CD8-positive, alpha-beta memory T cell (primary cell): ENCODE measurements around the gene ZNF516. TPM values are rescaled to one million over a fixed set of nuclear protein-coding genes. Genes with fewer than 3 reads are reported as not detected.

Source experiments
- CTCF ChIA-PET: fragments of 350-600 bp; sonication (Branson Sonifier 250); formaldehyde crosslinking; loops from one replicate; lab custom pipeline; 2021; ENCODE audit warnings: antibody characterized with exemption; lab: Charles Lee
- POLR2A ChIA-PET: fragments of 350-600 bp; sonication (Branson Sonifier 250); formaldehyde crosslinking; loops from one replicate; lab custom pipeline; 2021; ENCODE audit warnings: antibody characterized with exemption; lab: Charles Lee
- DNase-seq, 5 donors: peaks; one replicate each; pipeline versions ENCODE4 v3.0.0 to v3.0.0-alpha.2; 2020 to 2022; ENCODE audit warnings: mixed read lengths in 1 of 5
- H3K27ac ChIP-seq: one replicate; pipeline ENCODE4 v1.7.0; 2013; ENCODE audit warnings: low read depth, mild to moderate bottlenecking, low read length, moderate library complexity
- H3K27me3 ChIP-seq: 2 replicates; pipeline ENCODE4 v1.7.0; 2013; ENCODE audit warnings: low read length, mild to moderate bottlenecking; ENCODE audit not compliant: insufficient read depth, poor library complexity, severe bottlenecking
- H3K36me3 ChIP-seq: 2 replicates; pipeline ENCODE4 v1.7.0; 2013; ENCODE audit warnings: mild to moderate bottlenecking, low read length, moderate library complexity; ENCODE audit not compliant: insufficient read depth
- H3K4me1 ChIP-seq: 2 replicates; pipeline ENCODE4 v1.7.0; 2013; ENCODE audit warnings: mild to moderate bottlenecking, low read length, moderate library complexity; ENCODE audit not compliant: insufficient read depth
- H3K4me3 ChIP-seq: 2 replicates; pipeline ENCODE4 v1.7.0; 2013; ENCODE audit warnings: mild to moderate bottlenecking, low read length
- H3K9me3 ChIP-seq: 2 replicates; pipeline ENCODE4 v1.7.0; 2013; ENCODE audit warnings: mild to moderate bottlenecking, low read length
- H3K27ac Mint-ChIP-seq, 8 donors: one replicate each; pipeline ENCODE4 v1.8.0; 2020 to 2021; ENCODE audit warnings: mixed read lengths in 8 of 8, mild to moderate bottlenecking in 6 of 8, inconsistent platforms in 3 of 8, moderate library complexity in 3 of 8
- H3K27me3 Mint-ChIP-seq, 2 donors: one replicate each; pipeline ENCODE4 v1.8.0; 2020 to 2021; ENCODE audit warnings: mixed read lengths in 2 of 2, mild to moderate bottlenecking in 1 of 2, moderate library complexity in 1 of 2
- H3K36me3 Mint-ChIP-seq, 3 donors: one replicate each; pipeline ENCODE4 v1.8.0; 2020 to 2021; ENCODE audit warnings: mixed read lengths in 3 of 3, inconsistent platforms in 1 of 3, mild to moderate bottlenecking in 1 of 3
- H3K4me1 Mint-ChIP-seq, 3 donors: one replicate each; pipeline ENCODE4 v1.8.0; 2020 to 2021; ENCODE audit warnings: mixed read lengths in 3 of 3, inconsistent platforms in 1 of 3, mild to moderate bottlenecking in 1 of 3
- H3K4me3 Mint-ChIP-seq, 7 donors: one replicate each; pipeline ENCODE4 v1.8.0; 2020 to 2021; ENCODE audit warnings: mixed read lengths in 7 of 7, mild to moderate bottlenecking in 6 of 7, moderate library complexity in 4 of 7, inconsistent platforms in 2 of 7
- H3K9me3 Mint-ChIP-seq, 5 donors: one replicate each; pipeline ENCODE4 v1.8.0; 2020 to 2022; ENCODE audit warnings: mixed read lengths in 5 of 5, mild to moderate bottlenecking in 3 of 5, moderate library complexity in 2 of 5, inconsistent platforms in 1 of 5
- polyA plus RNA-seq: library from polyadenylated mRNA; unstranded; fragments of 300-500 nt; fragmentation: Illumina TruSeq; gene quantifications from one replicate; pipeline ENCODE4 v1.2.3, GENCODE V29; 2021
- total RNA-seq, 2 experiments: library from RNA; stranded (reverse); gene quantifications; one replicate each; pipeline ENCODE4 v1.2.3, GENCODE V29; 2021

ZNF516 gene
- total and polyA plus RNA-seq, 3 experiments from 2014 or later = 1.3 to 1.9 (median 1.6) TPM

GRCh38 chr18:76348267-76349066 lies 146.6 kb downstream of the ZNF516 start:
- ChIA-PET POLR2A (no interaction called here), CTCF (interaction anchor here (1.5 kb wide), 1 partner anchor 1702 kb away, joined by 3 read pairs; no protein-coding TSS in a partner anchor)
- Histone ChIP-seq H3K27me3 (no peaks in the 10 kb centered on the region), H3K36me3 (no peaks in the 10 kb centered on the region), H3K4me3 (no peak overlapping the region), H3K4me1 (peaks cover 7% of the 10 kb centered on the region), H3K9me3 (no peaks in the 10 kb centered on the region), H3K27ac (no peak overlapping the region)
- Mint-ChIP-seq H3K4me1 (peaks cover 3 to 6% (median 5%) of the 10 kb centered on the region in 3 donors), H3K27ac (no peak overlapping the region), H3K36me3 (no peaks in the 10 kb centered on the region), H3K9me3 (no peaks in the 10 kb centered on the region), H3K27me3 (peaks cover 3 to 8% of the 10 kb centered on the region in 2 donors), H3K4me3 (no peak overlapping the region)
- no peak for DNase-seq

DNA sequence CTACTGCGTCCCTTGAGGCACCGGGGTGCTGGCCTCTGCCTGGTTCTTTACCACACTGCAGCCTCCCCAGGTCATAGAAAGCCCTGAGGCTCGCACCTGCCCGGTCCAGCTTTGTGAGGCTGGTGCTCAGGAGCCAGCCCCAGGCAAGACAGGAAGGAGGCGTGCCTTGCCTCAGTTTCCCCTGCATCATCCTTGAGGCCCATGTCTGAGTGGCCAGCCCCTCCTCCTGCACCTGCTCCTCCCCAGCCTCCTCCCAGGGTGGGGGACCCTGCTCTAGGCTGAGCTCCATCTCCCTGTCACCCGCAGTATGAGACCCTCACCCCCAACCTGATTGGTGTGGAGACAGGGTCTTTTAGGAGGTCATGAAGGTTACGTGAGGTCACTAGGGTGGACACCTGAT lies 147.7 kb downstream of the ZNF516 start:
- peaks cover 3 to 8% of the 10 kb centered on the region in 2 donors for H3K27me3 Mint-ChIP-seq
- CTCF ChIA-PET = no interaction called here

DNA sequence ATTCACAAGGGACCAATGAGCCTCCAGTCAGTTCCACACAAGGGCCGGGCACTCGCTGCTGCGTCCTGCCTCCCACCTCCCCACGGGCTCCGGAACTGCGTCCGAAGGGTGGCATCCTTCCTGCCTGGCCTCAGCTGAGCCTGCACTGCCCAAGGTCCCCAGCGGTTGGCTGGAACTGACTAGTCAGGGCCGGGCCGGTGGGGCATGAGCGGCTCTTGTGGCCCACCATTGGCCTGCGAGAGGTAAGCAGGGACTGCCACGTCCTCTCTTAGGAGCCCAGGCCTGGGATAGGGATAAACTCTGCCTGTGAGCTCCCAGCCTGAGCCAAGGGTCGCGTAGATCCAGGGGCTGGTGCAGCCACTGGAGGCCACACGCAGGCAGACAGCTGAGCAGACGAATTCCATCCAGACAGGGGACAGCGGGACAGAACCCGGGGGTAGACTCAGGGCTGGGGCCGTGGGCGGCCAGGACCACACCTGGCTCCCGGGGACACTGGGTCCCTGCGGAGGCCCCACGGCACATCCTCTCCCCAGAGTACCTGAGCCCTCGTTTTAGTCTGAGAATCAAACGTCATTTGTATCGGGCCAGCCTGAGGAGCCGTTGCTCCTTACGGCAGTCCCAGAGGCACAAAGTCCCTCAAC lies 148.4 kb downstream of the ZNF516 start:
- H3K36me3 ChIP-seq = no peaks in the 10 kb centered on the region
- H3K27me3 ChIP-seq = no peaks in the 10 kb centered on the region
- H3K4me1 ChIP-seq = peaks cover 7% of the 10 kb centered on the region
- Mint-ChIP-seq H3K4me1 (peaks cover 3 to 6% (median 5%) of the 10 kb centered on the region in 3 donors), H3K4me3 (no peak overlapping the region), H3K27ac (no peak overlapping the region), H3K27me3 (peaks cover 3 to 8% of the 10 kb centered on the region in 2 donors), H3K36me3 (no peaks in the 10 kb centered on the region), H3K9me3 (no peaks in the 10 kb centered on the region)
- H3K27ac ChIP-seq = no peak overlapping the region
- no peaks in the 10 kb centered on the region for H3K9me3 ChIP-seq
- no peak overlapping the region for H3K4me3 ChIP-seq
- no peak for DNase-seq
- CTCF ChIA-PET = no interaction called here
- POLR2A ChIA-PET = no interaction called here

More for the DNA sequence above, 147.7 kb downstream of the ZNF516 start:
- peaks cover 7% of the 10 kb centered on the region for H3K4me1 ChIP-seq
- H3K36me3 Mint-ChIP-seq = no peaks in the 10 kb centered on the region
- no peaks in the 10 kb centered on the region for H3K9me3 Mint-ChIP-seq
- no peak overlapping the region for H3K4me3 Mint-ChIP-seq
- POLR2A ChIA-PET = no interaction called here
- no peaks in the 10 kb centered on the region for H3K27me3 ChIP-seq
- no peak overlapping the region for H3K27ac ChIP-seq
- DNase-seq = no peak
- no peak overlapping the region for H3K4me3 ChIP-seq
- no peaks in the 10 kb centered on the region for H3K36me3 ChIP-seq
- no peaks in the 10 kb centered on the region for H3K9me3 ChIP-seq
- no peak overlapping the region for H3K27ac Mint-ChIP-seq
- H3K4me1 Mint-ChIP-seq = peaks cover 3 to 6% (median 5%) of the 10 kb centered on the region in 3 donors

- no peak overlapping the region for H3K4me3 Mint-ChIP-seq
- no peak overlapping the region for H3K27ac ChIP-seq
- peaks cover 3 to 6% (median 5%) of the 10 kb centered on the region in 3 donors for H3K4me1 Mint-ChIP-seq
- CTCF ChIA-PET = no interaction called here
- H3K27me3 Mint-ChIP-seq = peaks cover 1 to 8% of the 10 kb centered on the region in 2 donors
- no peaks in the 10 kb centered on the region for H3K9me3 ChIP-seq
- no peaks in the 10 kb centered on the region for H3K9me3 Mint-ChIP-seq
- H3K36me3 ChIP-seq = no peaks in the 10 kb centered on the region
- peaks cover 7% of the 10 kb centered on the region for H3K4me1 ChIP-seq
- POLR2A ChIA-PET = no interaction called here
- no peak overlapping the region for H3K27ac Mint-ChIP-seq
- no peaks in the 10 kb centered on the region for H3K27me3 ChIP-seq
- H3K36me3 Mint-ChIP-seq = no peaks in the 10 kb centered on the region
- no peak overlapping the region for H3K4me3 ChIP-seq
- DNase-seq = no peak
Measured at GRCh38 chr18:76345901-76346300, 149.1 kb downstream of the ZNF516 start.

GRCh38 chr18:76343938-76344569 lies 151.0 kb downstream of the ZNF516 start:
- DNase-seq = no peak
- ChIA-PET POLR2A (no interaction called here), CTCF (no interaction called here)
- Histone ChIP-seq H3K27ac (no peak overlapping the region), H3K4me1 (peaks cover 4% of the 10 kb centered on the region), H3K27me3 (no peaks in the 10 kb centered on the region), H3K4me3 (no peak overlapping the region), H3K9me3 (no peaks in the 10 kb centered on the region), H3K36me3 (no peaks in the 10 kb centered on the region)
- Mint-ChIP-seq H3K27me3 (peaks cover 3 to 5% of the 10 kb centered on the region in 2 donors), H3K4me1 (peaks cover 1 to 3% (median 2%) of the 10 kb centered on the region in 3 donors), H3K9me3 (peaks cover 0 to 6% (median 0%) of the 10 kb centered on the region in 5 donors), H3K36me3 (no peaks in the 10 kb centered on the region), H3K27ac (no peak overlapping the region), H3K4me3 (no peak overlapping the region)

GRCh38 chr18:76340410-76340809 lies 154.6 kb downstream of the ZNF516 start:
- H3K9me3 Mint-ChIP-seq = peaks cover 0 to 6% (median 0%) of the 10 kb centered on the region in 5 donors

GRCh38 chr18:76339246-76339620 lies 155.8 kb downstream of the ZNF516 start:
- no peaks in the 10 kb centered on the region for H3K36me3 Mint-ChIP-seq
- CTCF ChIA-PET = no interaction called here

More at GRCh38 chr18:76340410-76340809, 154.6 kb downstream of the ZNF516 start:
- Histone ChIP-seq H3K4me3 (no peak overlapping the region), H3K36me3 (no peaks in the 10 kb centered on the region), H3K4me1 (no peaks in the 10 kb centered on the region), H3K27ac (no peak overlapping the region), H3K27me3 (no peaks in the 10 kb centered on the region), H3K9me3 (no peaks in the 10 kb centered on the region)
- H3K4me3 Mint-ChIP-seq = no peak overlapping the region
- ChIA-PET CTCF (no interaction called here), POLR2A (no interaction called here)
- DNase-seq = no peak
- H3K36me3 Mint-ChIP-seq = no peaks in the 10 kb centered on the region
- no peaks in the 10 kb centered on the region for H3K4me1 Mint-ChIP-seq
- H3K27ac Mint-ChIP-seq = no peak overlapping the region
- H3K27me3 Mint-ChIP-seq = peaks cover 2 to 6% of the 10 kb centered on the region in 2 donors

More at GRCh38 chr18:76339246-76339620, 155.8 kb downstream of the ZNF516 start:
- H3K9me3 Mint-ChIP-seq = peaks cover 0 to 6% (median 0%) of the 10 kb centered on the region in 5 donors
- H3K27me3 Mint-ChIP-seq = peaks cover 2 to 6% of the 10 kb centered on the region in 2 donors
- no peak for DNase-seq
- H3K9me3 ChIP-seq = no peaks in the 10 kb centered on the region
- no peak overlapping the region for H3K4me3 Mint-ChIP-seq
- H3K4me3 ChIP-seq = no peak overlapping the region
- no peaks in the 10 kb centered on the region for H3K4me1 Mint-ChIP-seq
- H3K36me3 ChIP-seq = no peaks in the 10 kb centered on the region
- POLR2A ChIA-PET = no interaction called here
- no peaks in the 10 kb centered on the region for H3K4me1 ChIP-seq
- no peaks in the 10 kb centered on the region for H3K27me3 ChIP-seq
- no peak overlapping the region for H3K27ac ChIP-seq
- no peak overlapping the region for H3K27ac Mint-ChIP-seq
